Activated T-cell treated with anti-CD3 and anti-CD28 coated beads, Interleukin-2, amount 50 U/mL, for 4 hours (primary cell): Measurements from ENCODE around the gene ZIK1. TPM values are rescaled to one million over a fixed set of nuclear protein-coding genes. Genes with fewer than 3 reads are reported as not detected.

Experiments used
- ATAC-seq, 2 donors: fragments of 200-7000 bp; cut with Tn5 transposase; one replicate each; pipeline ENCODE4 v1.10.0; 2021
- DNase-seq: peaks from one replicate; pipeline ENCODE4 v3.0.0-alpha.2; 2020
- H3K27me3 Mint-ChIP-seq: one replicate; pipeline ENCODE4 v1.8.0; 2021; ENCODE audit warnings: low read depth, mixed read lengths
- H3K36me3 Mint-ChIP-seq: one replicate; pipeline ENCODE4 v1.8.0; 2022; ENCODE audit warnings: mixed read lengths; ENCODE audit not compliant: insufficient read depth
- H3K4me1 Mint-ChIP-seq: one replicate; pipeline ENCODE4 v1.8.0; 2021; ENCODE audit warnings: low read depth, mixed read lengths
- H3K4me3 Mint-ChIP-seq: one replicate; pipeline ENCODE4 v1.8.0; 2021; ENCODE audit warnings: mild to moderate bottlenecking, moderate library complexity, mixed read lengths
- H3K9me3 Mint-ChIP-seq: one replicate; pipeline ENCODE4 v1.8.0; 2021; ENCODE audit warnings: mixed read lengths
- total RNA-seq, 3 donors: library from RNA; stranded (reverse); gene quantifications; one replicate each; pipeline ENCODE4 v1.2.1, GENCODE V29; 2021

The ZIK1 gene
- total RNA-seq, 3 donors from 2014 or later: 3.7 to 5.6 (median 5.1) TPM

DNA sequence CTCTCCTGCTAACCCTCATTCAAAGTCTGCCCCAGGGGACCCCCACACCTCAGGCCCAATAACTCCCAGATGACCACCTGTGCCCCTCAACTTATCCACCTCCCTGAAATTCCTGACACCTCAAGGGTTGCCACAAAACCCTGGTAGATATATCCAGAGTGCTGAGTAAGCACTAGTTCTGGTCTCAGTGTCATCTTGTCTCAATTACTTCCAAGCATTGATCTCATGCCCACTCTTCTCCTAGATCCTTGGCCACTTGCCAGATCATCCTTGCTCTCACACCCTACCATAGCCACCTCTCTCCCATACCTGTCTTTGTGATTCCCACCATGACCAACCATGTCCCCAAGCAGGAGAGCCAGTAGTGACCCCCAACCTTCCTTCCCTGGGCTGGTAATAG is 7.3 kb upstream of the ZIK1 start:
- peaks cover 57% of the 10 kb centered on the region for H3K36me3 Mint-ChIP-seq
- peak overlapping the region; percentile 70 for H3K4me3 Mint-ChIP-seq

DNA sequence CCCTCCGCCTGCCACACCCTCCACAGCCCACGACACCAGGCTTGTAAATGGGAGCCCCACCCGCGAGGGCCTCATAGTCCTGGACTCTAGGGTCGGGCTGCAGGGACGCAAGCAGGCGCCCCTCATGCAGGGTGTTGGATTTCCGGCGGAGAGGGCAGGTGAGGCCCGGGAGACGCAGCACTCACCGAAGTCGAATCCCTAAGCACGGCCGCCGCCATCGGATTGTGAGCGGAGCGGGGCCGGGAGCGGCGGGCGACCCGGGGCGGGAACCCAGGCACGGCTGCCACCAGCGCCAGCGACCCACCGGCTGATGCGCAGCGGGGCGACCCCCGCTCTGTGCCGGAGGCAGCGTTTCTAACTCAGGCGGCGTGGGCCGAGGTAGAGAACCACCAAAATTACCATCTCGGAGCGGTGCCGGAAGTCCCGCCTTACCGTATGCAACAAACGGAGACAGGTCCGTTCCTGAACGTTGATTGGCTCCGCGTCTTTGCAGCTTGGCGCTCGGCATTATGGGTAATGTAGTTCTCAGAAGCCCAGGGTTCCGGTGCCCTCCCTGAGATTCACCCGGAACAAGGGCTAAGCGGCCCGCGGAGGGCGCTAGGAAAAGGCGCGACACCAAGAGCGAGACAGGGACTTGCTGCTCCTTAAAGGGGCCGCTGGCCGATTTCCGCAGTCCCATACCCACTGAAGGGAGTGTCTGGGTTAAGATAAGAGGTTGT is 5.3 kb upstream of the ZIK1 start, which contains the start of gene ZNF416:
TSS of gene ZNF416 (minus strand) at position 425 of the 719 bp plus-strand sequence. CDS start at position 218, 207 bp downstream.
- peaks cover 41% of the 10 kb centered on the region for H3K9me3 Mint-ChIP-seq
- peak; percentile 92 for DNase-seq
- H3K27me3 Mint-ChIP-seq: no peaks in the 10 kb centered on the region
- ATAC-seq: peak; percentile 94 to 95
- H3K36me3 Mint-ChIP-seq: peaks cover 41% of the 10 kb centered on the region
- peak within 1 kb of the TSS; percentile 83 for H3K4me3 Mint-ChIP-seq
- H3K4me1 Mint-ChIP-seq: peaks cover 22% of the 10 kb centered on the region

More for the DNA sequence above, 7.3 kb upstream of the ZIK1 start:
- Mint-ChIP-seq H3K4me1 (peaks cover 20% of the 10 kb centered on the region), H3K27me3 (no peaks in the 10 kb centered on the region), H3K9me3 (peaks cover 40% of the 10 kb centered on the region)
- DNase-seq (no peak), ATAC-seq (no peak)

DNA sequence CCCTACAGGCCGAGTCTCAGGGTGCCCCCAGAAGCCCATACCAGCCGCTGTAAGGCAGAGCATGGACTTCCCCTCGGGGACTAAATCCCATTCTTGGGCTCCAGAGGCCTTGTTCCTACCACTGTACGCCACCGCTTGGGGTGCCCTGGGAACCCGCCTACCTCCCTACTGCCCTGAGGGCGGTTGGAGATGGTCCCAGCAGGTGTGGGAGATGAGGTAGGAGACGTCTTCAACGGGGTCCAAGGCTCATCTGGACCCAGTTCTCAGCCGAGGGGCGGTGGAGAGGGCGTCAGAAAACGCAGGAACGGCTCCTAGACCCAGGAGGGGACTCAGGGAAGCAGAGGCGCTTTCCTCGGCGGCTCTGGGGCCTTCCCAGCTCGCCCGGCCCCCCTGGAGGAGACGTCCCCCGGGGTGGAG is 833 bp upstream of the ZIK1 start:
- H3K4me3 Mint-ChIP-seq: no peak overlapping the region
- H3K4me1 Mint-ChIP-seq: peaks cover 22% of the 10 kb centered on the region
- peaks cover 35% of the 10 kb centered on the region for H3K36me3 Mint-ChIP-seq
- no peaks in the 10 kb centered on the region for H3K27me3 Mint-ChIP-seq
- H3K9me3 Mint-ChIP-seq: peaks cover 46% of the 10 kb centered on the region
- ATAC-seq (no peak), DNase-seq (no peak)

DNA sequence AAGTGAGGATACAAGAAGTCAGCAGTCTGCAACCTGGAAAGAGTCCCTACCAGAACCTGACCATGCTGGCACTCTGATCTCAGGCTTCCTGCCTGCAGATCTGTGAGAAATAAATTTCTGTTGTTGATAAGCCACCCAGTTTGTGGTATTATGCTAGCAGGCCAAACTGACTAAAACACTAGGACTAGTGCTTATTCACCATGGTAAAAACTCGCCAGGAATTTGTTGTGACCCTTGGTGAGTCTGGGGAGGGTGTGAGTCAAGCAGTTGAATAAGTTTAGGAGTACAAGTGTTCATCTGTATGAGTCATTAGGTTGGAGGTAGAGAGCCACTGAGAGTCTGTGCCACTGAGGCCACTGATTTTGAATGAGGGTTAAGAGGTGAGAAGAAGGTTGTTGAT is 3.6 kb downstream of the ZIK1 start:
- Mint-ChIP-seq H3K4me1 (peaks cover 17% of the 10 kb centered on the region), H3K36me3 (peaks cover 72% of the 10 kb centered on the region), H3K4me3 (no peak overlapping the region)

DNA sequence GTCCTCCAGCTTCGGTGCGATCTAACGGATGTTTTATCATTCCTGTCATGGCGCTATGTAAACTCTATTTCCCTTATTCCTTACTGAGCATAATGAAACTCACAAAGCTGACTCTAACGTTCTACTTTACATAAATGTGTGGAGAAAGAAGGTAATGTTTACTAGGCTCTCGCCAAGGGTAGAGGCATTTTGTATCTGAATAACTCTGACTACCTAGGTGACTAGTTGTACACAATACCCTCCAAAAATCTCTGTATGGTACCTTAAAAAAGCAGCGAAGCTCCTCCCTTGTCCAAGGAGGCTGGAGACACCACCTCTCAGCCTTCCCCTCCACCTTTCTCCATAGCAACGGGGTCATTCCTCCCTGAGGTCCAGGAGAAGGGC is 15.4 kb downstream of the ZIK1 start:
- H3K4me1 Mint-ChIP-seq: peaks cover 19% of the 10 kb centered on the region
- H3K9me3 Mint-ChIP-seq: peaks cover 23% of the 10 kb centered on the region
- H3K4me3 Mint-ChIP-seq: peak overlapping the region; percentile 87
- DNase-seq: no peak
- no peaks in the 10 kb centered on the region for H3K27me3 Mint-ChIP-seq
- no peak for ATAC-seq
- peaks cover 35% of the 10 kb centered on the region for H3K36me3 Mint-ChIP-seq

More for the DNA sequence above, 3.6 kb downstream of the ZIK1 start:
- no peak for DNase-seq
- Mint-ChIP-seq H3K27me3 (no peaks in the 10 kb centered on the region), H3K9me3 (peaks cover 68% of the 10 kb centered on the region)
- no peak for ATAC-seq

DNA sequence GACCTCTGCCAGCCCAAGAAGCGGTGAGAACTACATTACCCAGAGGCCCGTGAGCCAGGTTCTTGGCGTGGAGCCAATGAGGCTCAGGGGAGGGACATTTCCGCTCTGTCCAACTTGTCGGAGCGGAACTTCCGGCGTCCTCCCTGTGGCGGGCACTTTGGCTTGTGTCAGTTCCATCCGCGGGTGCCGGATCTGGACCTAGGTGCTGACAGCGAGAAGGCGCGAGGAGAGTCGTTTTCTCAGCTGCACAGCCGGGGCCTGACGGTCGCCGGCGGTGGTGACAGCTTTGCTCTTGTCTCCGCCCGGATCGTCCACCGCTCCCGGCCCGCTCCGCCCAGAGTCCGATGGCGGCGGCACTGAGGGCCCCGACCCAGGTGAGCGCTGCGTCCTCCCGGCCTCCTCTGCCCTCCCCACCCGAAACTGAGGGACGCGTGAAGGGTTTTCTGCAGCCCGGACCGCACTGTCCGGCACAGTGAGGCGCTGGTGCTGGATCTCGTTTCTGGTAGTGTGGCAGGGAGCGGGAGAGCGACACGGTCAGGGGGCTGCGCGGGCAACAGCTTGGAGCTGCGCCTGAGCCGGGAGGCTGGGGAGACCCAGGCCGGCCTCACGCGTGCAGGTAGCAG is 15.9 kb downstream of the ZIK1 start, which contains the start of gene ZNF530:
TSS of gene ZNF530 (plus strand) at position 125 of the 623 bp plus-strand sequence. CDS start 4,461 bp downstream, outside the sequence.
- H3K4me1 Mint-ChIP-seq: peaks cover 19% of the 10 kb centered on the region
- DNase-seq: peak; percentile 79
- H3K4me3 Mint-ChIP-seq: peak within 1 kb of the TSS; percentile 87
- ATAC-seq: peak; percentile 99
- peaks cover 41% of the 10 kb centered on the region for H3K36me3 Mint-ChIP-seq
- peaks cover 28% of the 10 kb centered on the region for H3K9me3 Mint-ChIP-seq
- H3K27me3 Mint-ChIP-seq: no peaks in the 10 kb centered on the region

DNA sequence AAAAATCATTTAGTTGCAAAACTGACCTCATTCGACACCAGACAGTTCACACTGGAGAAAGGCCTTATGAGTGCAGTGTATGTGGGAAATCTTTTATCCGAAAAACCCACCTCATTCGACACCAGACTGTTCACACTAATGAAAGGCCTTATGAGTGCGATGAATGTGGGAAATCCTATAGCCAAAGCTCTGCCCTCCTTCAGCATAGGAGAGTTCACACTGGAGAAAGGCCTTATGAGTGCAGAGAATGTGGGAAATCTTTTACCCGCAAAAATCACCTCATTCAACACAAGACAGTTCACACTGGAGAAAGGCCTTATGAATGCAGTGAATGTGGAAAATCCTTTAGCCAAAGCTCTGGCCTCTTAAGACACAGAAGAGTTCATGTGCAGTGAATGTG is 23.0 kb downstream of the ZIK1 start:
- ATAC-seq: no peak

DNA sequence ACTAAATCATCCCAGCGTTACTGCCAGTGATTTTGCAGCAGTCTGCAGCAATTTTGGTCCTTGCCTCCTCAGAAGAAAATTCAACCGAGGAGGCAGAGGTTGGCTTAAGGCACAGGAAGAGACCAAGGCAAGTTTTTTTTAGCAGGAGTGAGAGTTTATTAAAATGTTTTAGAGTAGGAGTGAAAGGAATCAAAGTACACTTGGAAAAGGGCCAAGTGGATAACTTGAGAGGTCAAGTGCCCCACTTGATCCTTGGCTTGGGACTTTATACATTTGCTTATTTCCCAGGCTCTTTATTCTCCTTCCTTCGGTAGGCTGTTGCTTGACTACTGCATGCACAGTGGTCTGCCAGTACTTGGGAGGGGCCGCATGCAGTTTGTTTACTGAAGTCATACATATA is 27.2 kb downstream of the ZIK1 start:
- ATAC-seq (no peak), DNase-seq (no peak)
- Mint-ChIP-seq H3K36me3 (peaks cover 36% of the 10 kb centered on the region), H3K9me3 (peaks cover 33% of the 10 kb centered on the region), H3K27me3 (no peaks in the 10 kb centered on the region), H3K4me3 (no peak overlapping the region), H3K4me1 (peaks cover 18% of the 10 kb centered on the region)

More for the DNA sequence above, 23.0 kb downstream of the ZIK1 start:
- H3K4me1 Mint-ChIP-seq: no peaks in the 10 kb centered on the region
- no peak overlapping the region for H3K4me3 Mint-ChIP-seq
- DNase-seq: no peak
- no peaks in the 10 kb centered on the region for H3K27me3 Mint-ChIP-seq
- peaks cover 57% of the 10 kb centered on the region for H3K36me3 Mint-ChIP-seq
- H3K9me3 Mint-ChIP-seq: peaks cover 40% of the 10 kb centered on the region

DNA sequence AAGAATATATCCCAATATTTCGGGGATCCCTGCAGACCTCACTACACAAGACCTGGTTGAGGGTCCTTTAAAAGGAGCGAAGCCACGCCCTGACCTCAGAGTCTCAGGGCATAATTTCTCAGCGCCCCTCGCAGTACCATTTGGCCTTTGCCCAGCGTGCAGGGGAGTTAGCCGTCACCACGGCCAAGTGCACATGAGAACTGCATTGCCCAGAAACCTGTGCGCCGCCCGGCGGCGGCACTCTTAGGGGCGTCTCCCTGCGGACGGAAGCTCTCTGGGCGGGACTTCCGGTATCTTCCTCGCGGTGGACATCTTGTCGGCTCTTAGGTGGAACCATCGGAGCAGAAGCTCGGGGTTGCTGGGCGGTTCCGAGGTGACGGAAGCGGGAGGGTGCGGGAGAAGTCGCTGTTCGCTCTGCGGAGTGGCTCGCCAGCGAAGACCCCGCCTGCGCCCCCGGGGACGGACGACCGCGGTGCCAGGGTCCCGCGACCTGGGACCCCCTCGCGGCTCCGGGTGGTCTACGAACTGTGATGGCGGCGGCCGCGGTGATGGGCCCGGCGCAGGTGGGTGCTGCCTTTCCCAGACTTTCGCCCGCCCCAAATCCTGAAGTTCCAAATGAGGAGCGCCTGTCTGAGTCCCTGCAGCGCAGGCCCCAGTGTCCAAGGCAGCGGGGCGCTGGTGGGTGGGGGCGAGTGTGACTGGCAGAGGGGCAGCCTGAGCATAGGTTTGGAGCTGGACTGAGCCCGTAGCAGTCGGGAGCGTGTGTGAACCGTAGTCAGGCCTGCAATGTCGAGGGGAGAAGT is 30.2 kb downstream of the ZIK1 start, which contains the start of gene ZNF134:
TSS of gene ZNF134 (plus strand) at position 302 of the 803 bp plus-strand sequence. CDS start 5,227 bp downstream, outside the sequence.
- peaks cover 45% of the 10 kb centered on the region for H3K9me3 Mint-ChIP-seq
- ATAC-seq: peak; percentile 100
- no peaks in the 10 kb centered on the region for H3K27me3 Mint-ChIP-seq
- DNase-seq: peak; percentile 84
- peak within 1 kb of the TSS; percentile 92 for H3K4me3 Mint-ChIP-seq
- H3K36me3 Mint-ChIP-seq: peaks cover 46% of the 10 kb centered on the region
- peaks cover 27% of the 10 kb centered on the region for H3K4me1 Mint-ChIP-seq

DNA sequence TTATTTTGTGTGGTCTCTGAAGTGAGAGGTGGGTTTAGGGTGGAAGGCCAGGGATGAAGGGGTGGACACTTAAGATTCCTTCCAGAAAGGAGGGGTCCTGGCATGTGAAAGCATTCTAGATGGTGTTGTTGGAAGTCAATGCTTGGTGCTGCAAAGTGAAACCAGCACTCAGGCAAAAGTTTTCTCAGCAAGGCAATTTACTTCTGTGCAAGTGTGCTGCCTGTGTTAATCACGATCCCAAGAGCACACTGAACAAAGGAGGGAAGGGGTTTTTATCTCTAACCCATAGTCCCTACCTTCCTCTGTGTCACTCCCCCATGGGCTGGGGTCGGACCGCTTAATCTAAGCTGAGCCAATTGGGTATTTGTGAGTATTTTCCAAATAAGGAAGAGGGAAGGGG is 31.4 kb downstream of the ZIK1 start:
- H3K27me3 Mint-ChIP-seq: no peaks in the 10 kb centered on the region

DNA sequence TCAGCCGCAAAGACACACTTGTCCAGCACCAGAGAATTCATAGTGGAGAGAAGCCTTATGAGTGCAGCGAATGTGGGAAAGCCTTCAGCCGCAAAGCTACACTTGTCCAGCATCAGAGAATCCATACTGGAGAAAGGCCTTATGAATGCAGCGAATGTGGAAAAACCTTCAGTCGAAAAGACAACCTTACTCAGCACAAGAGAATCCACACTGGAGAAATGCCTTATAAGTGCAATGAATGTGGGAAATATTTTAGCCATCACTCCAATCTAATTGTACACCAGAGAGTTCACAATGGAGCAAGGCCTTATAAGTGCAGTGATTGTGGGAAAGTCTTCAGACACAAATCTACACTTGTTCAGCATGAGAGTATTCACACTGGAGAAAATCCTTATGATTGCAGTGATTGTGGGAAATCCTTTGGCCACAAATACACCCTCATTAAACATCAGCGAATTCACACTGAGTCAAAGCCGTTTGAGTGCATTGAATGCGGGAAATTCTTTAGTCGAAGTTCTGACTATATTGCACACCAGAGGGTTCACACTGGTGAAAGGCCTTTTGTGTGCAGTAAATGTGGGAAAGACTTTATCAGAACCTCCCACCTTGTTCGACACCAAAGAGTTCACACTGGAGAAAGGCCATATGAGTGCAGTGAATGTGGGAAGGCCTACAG is 36.9 kb downstream of the ZIK1 start:
- Mint-ChIP-seq H3K9me3 (peaks cover 62% of the 10 kb centered on the region), H3K4me1 (peaks cover 8% of the 10 kb centered on the region), H3K4me3 (no peak overlapping the region), H3K36me3 (peaks cover 82% of the 10 kb centered on the region), H3K27me3 (no peaks in the 10 kb centered on the region)
- ATAC-seq (no peak), DNase-seq (no peak)

More for the DNA sequence above, 31.4 kb downstream of the ZIK1 start:
- no peak for DNase-seq
- no peak for ATAC-seq
- peaks cover 54% of the 10 kb centered on the region for H3K9me3 Mint-ChIP-seq
- peaks cover 58% of the 10 kb centered on the region for H3K36me3 Mint-ChIP-seq
- H3K4me1 Mint-ChIP-seq: peaks cover 27% of the 10 kb centered on the region
- peak overlapping the region; percentile 92 for H3K4me3 Mint-ChIP-seq

DNA sequence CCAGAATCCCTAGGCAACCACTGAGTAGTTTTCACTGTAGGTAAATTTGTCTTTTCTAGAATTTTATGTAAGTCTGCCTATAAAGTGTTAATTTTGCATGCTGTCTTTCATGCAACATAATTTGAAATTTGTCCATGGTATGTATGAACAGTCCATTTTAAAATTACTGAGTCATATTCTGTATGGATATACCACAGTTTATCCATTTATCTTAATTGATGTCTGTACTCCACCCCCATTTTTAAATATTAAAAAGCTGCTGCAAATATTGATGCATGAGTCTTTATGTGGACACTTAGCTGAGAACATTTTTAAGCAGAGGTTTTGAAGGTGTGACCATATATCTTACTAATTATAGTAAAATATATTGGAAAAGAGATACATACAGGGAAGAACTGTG is 39.1 kb downstream of the ZIK1 start:
- H3K27me3 Mint-ChIP-seq: no peaks in the 10 kb centered on the region
- H3K9me3 Mint-ChIP-seq: peaks cover 57% of the 10 kb centered on the region
- ATAC-seq: no peak

DNA sequence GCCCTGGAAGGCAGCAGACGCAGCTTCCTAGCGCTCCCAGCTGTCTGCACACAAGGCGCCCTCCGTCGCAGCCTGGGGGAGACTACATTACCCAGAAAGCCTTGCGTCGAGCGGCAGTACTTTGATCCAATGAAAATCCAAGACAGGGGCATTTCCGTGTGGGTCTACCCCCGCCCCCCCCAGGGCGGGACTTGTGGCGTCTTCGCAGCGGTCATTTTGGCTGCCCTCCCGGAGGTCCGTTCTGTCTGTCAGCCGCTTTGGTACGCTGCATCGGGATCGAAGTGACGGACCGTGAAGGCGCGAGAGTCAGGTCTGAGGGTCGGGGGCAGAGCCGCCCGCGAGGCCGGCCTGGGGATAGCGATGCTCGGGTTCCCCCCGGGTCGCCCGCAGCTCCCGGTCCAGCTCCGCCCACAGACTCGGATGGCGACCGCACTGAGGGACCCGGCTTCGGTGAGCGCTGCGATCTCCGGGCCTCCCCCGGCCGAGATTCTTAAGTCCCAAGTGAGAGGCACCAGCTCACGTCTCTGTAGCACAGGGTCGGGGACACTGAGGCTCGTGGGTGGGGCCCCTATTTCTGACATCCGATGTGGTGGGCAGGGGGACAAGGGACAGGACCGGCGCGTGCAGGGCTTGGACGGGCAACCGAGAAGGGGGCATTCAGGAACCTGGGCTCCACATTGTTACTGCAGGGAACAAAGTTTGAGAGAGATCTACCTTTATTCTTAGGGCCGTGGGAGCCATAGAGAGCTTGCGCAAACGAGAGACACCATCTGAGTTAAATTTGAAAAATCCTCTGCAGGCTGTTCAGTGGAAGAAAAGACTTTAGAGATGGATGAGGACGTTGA is 49.3 kb downstream of the ZIK1 start, which contains the start of gene ZNF211:
TSS of gene ZNF211 (plus strand) at position 182 of the 845 bp plus-strand sequence. CDS start at position 361, 179 bp downstream.
- H3K27me3 Mint-ChIP-seq: no peaks in the 10 kb centered on the region
- peak; percentile 80 for DNase-seq
- peaks cover 38% of the 10 kb centered on the region for H3K9me3 Mint-ChIP-seq
- ATAC-seq: peak; percentile 100
- H3K36me3 Mint-ChIP-seq: peaks cover 38% of the 10 kb centered on the region
- peak within 1 kb of the TSS; percentile 87 for H3K4me3 Mint-ChIP-seq
- H3K4me1 Mint-ChIP-seq: peaks cover 23% of the 10 kb centered on the region

More for the DNA sequence above, 39.1 kb downstream of the ZIK1 start:
- Mint-ChIP-seq H3K4me3 (no peak overlapping the region), H3K4me1 (no peaks in the 10 kb centered on the region), H3K36me3 (peaks cover 61% of the 10 kb centered on the region)
- DNase-seq: no peak
